Trophoblast cell (in vitro differentiated cells and primary cell): Measurements from ENCODE around the gene XRRA1.

Experiments
- DNase-seq, 2 donors: peaks; one replicate each; pipeline ENCODE4 v3.0.0-alpha.2; 2016
- H2AFZ ChIP-seq: 2 replicates; pipeline ENCODE4 v1.6.1; 2013; ENCODE audit warnings: low read length, moderate library complexity, mild to moderate bottlenecking; ENCODE audit not compliant: insufficient read depth, poor library complexity
- H2AK5ac ChIP-seq: 2 replicates; pipeline ENCODE4 v1.6.1; 2013; ENCODE audit warnings: mild to moderate bottlenecking, low read length
- H2BK120ac ChIP-seq: 2 replicates; pipeline ENCODE4 v1.6.1; 2013; ENCODE audit warnings: low read length, mild to moderate bottlenecking, moderate library complexity; ENCODE audit not compliant: insufficient read depth, poor library complexity
- H2BK12ac ChIP-seq: 2 replicates; pipeline ENCODE4 v1.6.1; 2013; ENCODE audit warnings: mild to moderate bottlenecking, low read length, moderate library complexity
- H2BK5ac ChIP-seq: 2 replicates; pipeline ENCODE4 v1.6.1; 2013; ENCODE audit warnings: low read length, low read depth, moderate library complexity, mild to moderate bottlenecking; ENCODE audit not compliant: poor library complexity
- H3K14ac ChIP-seq: 2 replicates; pipeline ENCODE4 v1.6.1; 2013; ENCODE audit warnings: mild to moderate bottlenecking, low read length
- H3K18ac ChIP-seq: 2 replicates; pipeline ENCODE4 v1.6.1; 2013; ENCODE audit warnings: mild to moderate bottlenecking, low read length
- H3K23ac ChIP-seq: 2 replicates; pipeline ENCODE4 v1.6.1; 2013; ENCODE audit warnings: low read length
- H3K27ac ChIP-seq: 2 replicates; pipeline ENCODE4 v1.5.1; 2013; ENCODE audit warnings: low read depth, mild to moderate bottlenecking, inconsistent platforms, low read length, moderate library complexity
- H3K27me3 ChIP-seq: 2 replicates; pipeline ENCODE4 v1.6.1; 2013; ENCODE audit warnings: inconsistent platforms, mild to moderate bottlenecking, low read length, moderate library complexity; ENCODE audit not compliant: insufficient read depth
- H3K36me3 ChIP-seq, 2 experiments: 1 replicate in 1 of 2; 2 replicates in 1 of 2; pipeline ENCODE4 v1.6.1; 2013; ENCODE audit warnings: low read length in 2 of 2, mild to moderate bottlenecking in 2 of 2, moderate library complexity in 1 of 2; ENCODE audit not compliant: insufficient read depth in 2 of 2, control insufficient read depth in 1 of 2
- H3K4ac ChIP-seq: 2 replicates; pipeline ENCODE4 v1.6.1; 2013; ENCODE audit warnings: low read depth, mild to moderate bottlenecking, low read length, moderate library complexity
- H3K4me1 ChIP-seq, 2 experiments: 1 replicate in 1 of 2; 2 replicates in 1 of 2; pipeline ENCODE4 v1.6.1; 2013; ENCODE audit warnings: low read length in 2 of 2, mild to moderate bottlenecking in 2 of 2, moderate library complexity in 1 of 2; ENCODE audit not compliant: insufficient read depth in 2 of 2, control insufficient read depth in 1 of 2
- H3K4me2 ChIP-seq: 2 replicates; pipeline ENCODE4 v1.6.1; 2013; ENCODE audit warnings: inconsistent platforms, mild to moderate bottlenecking, low read length, moderate library complexity
- H3K4me3 ChIP-seq: 2 replicates; pipeline ENCODE4 v1.5.1; 2013; ENCODE audit warnings: mild to moderate bottlenecking, low read depth, low read length, inconsistent platforms
- H3K79me1 ChIP-seq: one replicate; pipeline ENCODE4 v1.6.1; 2013; ENCODE audit warnings: low read length
- H3K79me2 ChIP-seq: 2 replicates; pipeline ENCODE4 v1.6.1; 2013; ENCODE audit warnings: low read length, mild to moderate bottlenecking; ENCODE audit not compliant: control insufficient read depth, insufficient read depth, poor library complexity
- H3K9ac ChIP-seq: 2 replicates; pipeline ENCODE4 v1.6.1; 2013; ENCODE audit warnings: mild to moderate bottlenecking, low read length
- H3K9me3 ChIP-seq: 2 replicates; pipeline ENCODE4 v1.6.1; 2013; ENCODE audit warnings: low read depth, mild to moderate bottlenecking, control low read depth, inconsistent platforms, low read length; ENCODE audit not compliant: insufficient read depth
- H4K12ac ChIP-seq: 2 replicates; pipeline ENCODE4 v1.6.1; 2013; ENCODE audit warnings: low read depth, mild to moderate bottlenecking, low read length, moderate library complexity
- H4K8ac ChIP-seq: 2 replicates; pipeline ENCODE4 v1.6.1; 2013; ENCODE audit warnings: low read depth, mild to moderate bottlenecking, low read length, moderate library complexity
- H4K91ac ChIP-seq: one replicate; pipeline ENCODE4 v1.6.1; 2013; ENCODE audit warnings: low read depth, mild to moderate bottlenecking, low read length, moderate library complexity
- WGBS: extraction: QIAGEN DNeasy Blood & Tissue Kit; methylation state at CpG from one replicate; pipeline ENCODE4 v1.1.7; 2013; ENCODE audit warnings: missing lambda C conversion rate; ENCODE audit not compliant: insufficient read length, insufficient coverage; ENCODE audit errors: extremely low coverage; 5-methylcytosine and 5-hydroxymethylcytosine counted together

Gene XRRA1

GRCh38 chr11:74936087-74936486 lies 12.8 kb downstream of the XRRA1 start:
- H2BK12ac ChIP-seq = no peak overlapping the region
- no peak overlapping the region for H3K4me3 ChIP-seq
- peaks cover 4 to 8% of the 10 kb centered on the region in 2 experiments for H3K36me3 ChIP-seq
- H3K14ac ChIP-seq = no peak overlapping the region
- no peak overlapping the region for H4K8ac ChIP-seq
- H2AK5ac ChIP-seq = no peak overlapping the region
- DNase-seq = no peak
- H3K79me2 ChIP-seq = no peaks in the 10 kb centered on the region
- H3K9ac ChIP-seq = no peak overlapping the region
- no peaks in the 10 kb centered on the region for H3K27me3 ChIP-seq
- no CpG with 5 or more reads among the region's 2 CpGs for WGBS
- no peaks in the 10 kb centered on the region for H3K79me1 ChIP-seq
- no peak overlapping the region for H3K4me2 ChIP-seq
- no peak overlapping the region for H3K27ac ChIP-seq
- H3K4ac ChIP-seq = no peak overlapping the region
- H3K9me3 ChIP-seq = no peaks in the 10 kb centered on the region
- no peak overlapping the region for H2BK120ac ChIP-seq
- H3K4me1 ChIP-seq = no peaks in the 10 kb centered on the region
- no peak overlapping the region for H4K12ac ChIP-seq
- no peak overlapping the region for H3K18ac ChIP-seq
- no peak overlapping the region for H3K23ac ChIP-seq
- H2BK5ac ChIP-seq = no peak overlapping the region
- no peak overlapping the region for H2AFZ ChIP-seq
- H4K91ac ChIP-seq = no peak overlapping the region

- no peak overlapping the region for H2BK5ac ChIP-seq
- H3K9me3 ChIP-seq = no peaks in the 10 kb centered on the region
- H4K8ac ChIP-seq = no peak overlapping the region
- H3K27ac ChIP-seq = no peak overlapping the region
- no peak for DNase-seq
- no peak overlapping the region for H2BK120ac ChIP-seq
- no peak overlapping the region for H3K14ac ChIP-seq
- H4K12ac ChIP-seq = no peak overlapping the region
- no peak overlapping the region for H2AK5ac ChIP-seq
- no peaks in the 10 kb centered on the region for H3K79me2 ChIP-seq
- no peak overlapping the region for H3K23ac ChIP-seq
- no CpG with 5 or more reads among the region's 2 CpGs for WGBS
- no peak overlapping the region for H3K4me2 ChIP-seq
- H3K79me1 ChIP-seq = no peaks in the 10 kb centered on the region
- no peaks in the 10 kb centered on the region for H3K27me3 ChIP-seq
- H2BK12ac ChIP-seq = no peak overlapping the region
- no peak overlapping the region for H3K4me3 ChIP-seq
- H3K4ac ChIP-seq = no peak overlapping the region
- no peak overlapping the region for H2AFZ ChIP-seq
- peaks cover 4 to 8% of the 10 kb centered on the region in 2 experiments for H3K36me3 ChIP-seq
- H3K4me1 ChIP-seq = no peaks in the 10 kb centered on the region
- H3K9ac ChIP-seq = no peak overlapping the region
- H3K18ac ChIP-seq = no peak overlapping the region
- no peak overlapping the region for H4K91ac ChIP-seq
These were observed 13.6 kb downstream of the XRRA1 start for GRCh38 chr11:74935285-74935684.

GRCh38 chr11:74933765-74934164 lies 15.1 kb downstream of the XRRA1 start:
- WGBS = 100% methylated on average over 2 of the region's 2 CpGs
- no peak overlapping the region for H3K4me2 ChIP-seq
- no peak overlapping the region for H4K8ac ChIP-seq
- H2BK12ac ChIP-seq = no peak overlapping the region
- H2AFZ ChIP-seq = no peak overlapping the region
- no peak overlapping the region for H3K9ac ChIP-seq
- H3K14ac ChIP-seq = no peak overlapping the region
- no peak overlapping the region for H3K27ac ChIP-seq
- H3K36me3 ChIP-seq = peaks cover 4 to 8% of the 10 kb centered on the region in 2 experiments
- no peak for DNase-seq
- H3K4ac ChIP-seq = no peak overlapping the region
- no peak overlapping the region for H2AK5ac ChIP-seq
- H3K9me3 ChIP-seq = no peaks in the 10 kb centered on the region
- H3K79me1 ChIP-seq = no peaks in the 10 kb centered on the region
- H3K23ac ChIP-seq = no peak overlapping the region
- H4K12ac ChIP-seq = no peak overlapping the region
- H2BK120ac ChIP-seq = no peak overlapping the region
- H3K4me1 ChIP-seq = no peaks in the 10 kb centered on the region
- H3K18ac ChIP-seq = no peak overlapping the region
- no peak overlapping the region for H4K91ac ChIP-seq
- H2BK5ac ChIP-seq = no peak overlapping the region
- H3K79me2 ChIP-seq = no peaks in the 10 kb centered on the region
- H3K27me3 ChIP-seq = no peaks in the 10 kb centered on the region
- no peak overlapping the region for H3K4me3 ChIP-seq

- no peaks in the 10 kb centered on the region for H3K79me1 ChIP-seq
- no peak overlapping the region for H4K8ac ChIP-seq
- no peak overlapping the region for H2AK5ac ChIP-seq
- H3K18ac ChIP-seq = no peak overlapping the region
- H3K4me2 ChIP-seq = no peak overlapping the region
- H3K27ac ChIP-seq = no peak overlapping the region
- no CpG with 5 or more reads among the region's 2 CpGs for whole genome bisulfite sequencing
- no peak overlapping the region for H2BK120ac ChIP-seq
- H3K79me2 ChIP-seq = no peaks in the 10 kb centered on the region
- H4K91ac ChIP-seq = no peak overlapping the region
- H3K14ac ChIP-seq = no peak overlapping the region
- no peak overlapping the region for H4K12ac ChIP-seq
- no peak overlapping the region for H3K9ac ChIP-seq
- no peak overlapping the region for H2BK12ac ChIP-seq
- no peak overlapping the region for H3K4ac ChIP-seq
- H3K4me3 ChIP-seq = no peak overlapping the region
- no peaks in the 10 kb centered on the region for H3K27me3 ChIP-seq
- no peak overlapping the region for H2BK5ac ChIP-seq
- DNase-seq = no peak
- no peaks in the 10 kb centered on the region for H3K9me3 ChIP-seq
- H2AFZ ChIP-seq = no peak overlapping the region
- peaks cover 4 to 8% of the 10 kb centered on the region in 2 experiments for H3K36me3 ChIP-seq
- no peaks in the 10 kb centered on the region for H3K4me1 ChIP-seq
- no peak overlapping the region for H3K23ac ChIP-seq
These were observed 16.1 kb downstream of the XRRA1 start for GRCh38 chr11:74932797-74933196.
